GM20431 (cell line): ENCODE data around the gene TNS1.

ENCODE experiments used
- in situ Hi-C: fragments of 300-500 bp; cut with MseI, MboI; formaldehyde crosslinking; loops from one replicate; pipeline ENCODE4 v1.15.0; 2020; ENCODE audit warnings: low sequenced_read_pairs; ENCODE audit not compliant: unreplicated experiment

Gene TNS1

DNA sequence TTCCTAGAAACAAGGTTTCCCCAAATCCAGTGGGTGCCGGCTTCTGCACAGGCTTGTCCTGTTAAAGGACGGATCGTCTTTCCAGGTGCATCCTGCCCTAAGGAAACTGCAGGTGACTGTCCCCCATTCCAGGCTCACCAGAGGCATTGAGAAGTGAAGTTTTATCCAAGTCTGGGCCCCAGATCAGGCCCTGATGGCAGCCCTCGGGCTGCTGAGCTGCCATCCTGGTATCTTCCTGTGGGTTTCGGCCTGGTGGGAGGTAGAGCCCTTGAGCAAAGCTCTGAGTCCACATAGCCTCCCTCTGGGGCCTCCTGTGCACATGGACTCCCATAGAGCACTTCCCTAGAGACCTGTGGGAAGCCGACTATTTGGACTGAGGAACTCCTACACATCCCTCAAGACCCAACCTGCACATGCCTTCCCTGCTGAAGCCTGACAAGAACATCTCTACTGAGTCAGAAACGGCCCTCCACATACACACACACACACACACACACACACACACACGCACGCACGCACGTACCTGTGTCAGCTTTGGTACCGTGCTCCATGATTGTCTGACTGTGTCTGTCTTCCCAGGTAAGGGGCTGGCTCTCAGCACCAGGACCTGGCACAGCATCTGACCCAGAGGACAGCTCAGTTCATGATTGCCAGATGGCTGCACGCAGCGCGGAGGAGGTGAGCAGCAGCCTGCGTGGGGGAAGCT lies 16.4 kb downstream of the TNS1 start:
- in situ Hi-C loops: no loop called here

DNA sequence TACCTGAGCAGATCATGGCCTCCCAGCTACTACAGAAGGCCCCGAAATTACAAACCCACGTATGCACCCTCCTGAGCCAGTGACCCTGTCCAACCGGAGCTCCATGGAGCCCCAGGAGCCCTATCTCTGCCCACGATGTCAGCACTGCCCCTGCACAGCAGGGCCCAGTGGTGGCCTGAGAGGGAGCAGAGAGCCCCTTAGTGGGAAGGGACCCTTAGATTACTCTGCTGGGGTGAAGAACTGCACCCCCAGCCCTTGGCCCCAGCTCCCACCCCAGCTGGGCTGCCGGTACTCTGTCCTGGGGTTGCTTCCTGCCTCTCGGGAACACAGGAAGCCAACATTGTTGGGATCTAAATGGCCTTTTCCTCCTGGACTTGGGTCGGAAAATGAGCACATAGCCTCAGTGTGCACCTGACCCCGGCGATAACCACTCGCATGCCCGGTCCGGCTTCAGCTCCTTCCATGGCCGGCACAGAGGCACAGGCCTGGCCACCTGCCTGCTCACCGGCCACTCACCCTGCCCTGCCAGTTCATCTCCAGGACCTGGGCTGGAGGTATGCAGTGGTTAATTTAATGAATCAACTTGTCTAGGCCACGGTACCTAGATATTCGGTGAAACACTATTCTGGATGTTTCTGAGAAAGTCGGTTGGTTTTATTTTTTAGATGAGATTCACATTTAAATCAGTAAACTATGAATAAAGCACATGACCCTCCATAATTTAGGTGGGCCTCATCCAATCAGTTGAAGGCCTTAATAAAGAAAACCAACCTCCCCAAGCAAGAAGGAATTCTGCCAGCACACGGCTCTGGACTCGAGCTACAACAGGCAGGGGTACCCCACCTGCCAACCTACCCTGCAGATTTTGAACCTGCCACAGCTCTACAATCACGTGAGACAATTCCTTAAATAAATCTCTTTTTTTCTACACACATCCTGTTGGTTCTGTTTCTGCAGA lies 19.2 kb downstream of the TNS1 start:
- in situ Hi-C loops: no loop called here

DNA sequence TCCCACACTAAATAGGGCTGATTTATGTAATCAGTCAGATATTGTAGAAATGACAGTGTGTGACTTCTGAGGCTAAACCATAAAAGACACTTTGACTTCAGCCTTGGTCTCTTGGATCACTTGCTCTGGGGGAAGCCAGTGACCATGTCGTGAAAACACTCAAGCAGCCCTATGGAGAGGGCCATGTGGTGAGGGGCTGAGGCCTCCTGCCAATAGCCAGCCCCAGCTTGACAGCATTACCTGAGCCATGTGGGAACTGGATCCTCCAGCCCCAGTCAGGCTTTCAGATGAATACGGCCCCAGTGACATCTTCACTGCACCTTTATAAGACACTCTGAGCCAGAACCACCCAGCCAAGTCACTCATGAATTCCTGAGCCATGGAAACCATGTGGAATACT lies 20.8 kb downstream of the TNS1 start:
- in situ Hi-C loops: no loop called here

DNA sequence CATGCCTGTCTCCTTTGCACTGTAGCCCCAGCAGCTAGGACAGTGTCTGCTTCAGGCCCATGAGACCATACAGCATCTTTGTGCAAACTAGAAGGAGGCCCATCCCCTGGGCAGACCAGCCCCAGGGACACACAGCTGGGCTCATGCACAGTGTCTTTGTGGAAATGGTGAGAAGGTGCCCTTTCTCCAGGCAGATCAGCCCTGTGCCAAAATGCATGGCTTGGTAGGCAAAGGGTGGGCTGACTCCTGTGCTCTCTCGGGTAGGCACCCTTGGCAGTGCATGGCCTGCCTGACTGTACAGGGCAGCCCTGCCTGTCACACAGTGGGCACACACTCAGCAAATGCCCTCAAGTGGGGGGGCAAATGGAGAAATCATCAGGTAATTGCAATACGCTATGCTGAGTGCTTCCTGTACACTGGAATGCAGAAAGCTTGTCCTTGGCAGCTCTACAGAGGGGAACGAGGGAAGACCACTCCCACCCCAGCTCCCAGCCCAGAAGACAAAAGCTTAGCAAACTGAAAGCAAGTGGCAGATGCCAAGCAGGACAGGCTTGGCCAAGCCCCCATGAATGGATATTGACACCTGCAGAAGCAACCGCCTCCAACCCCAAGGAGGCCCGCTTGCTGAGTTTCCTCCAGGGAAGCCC lies 21.6 kb downstream of the TNS1 start:
- in situ Hi-C loops: no loop called here

DNA sequence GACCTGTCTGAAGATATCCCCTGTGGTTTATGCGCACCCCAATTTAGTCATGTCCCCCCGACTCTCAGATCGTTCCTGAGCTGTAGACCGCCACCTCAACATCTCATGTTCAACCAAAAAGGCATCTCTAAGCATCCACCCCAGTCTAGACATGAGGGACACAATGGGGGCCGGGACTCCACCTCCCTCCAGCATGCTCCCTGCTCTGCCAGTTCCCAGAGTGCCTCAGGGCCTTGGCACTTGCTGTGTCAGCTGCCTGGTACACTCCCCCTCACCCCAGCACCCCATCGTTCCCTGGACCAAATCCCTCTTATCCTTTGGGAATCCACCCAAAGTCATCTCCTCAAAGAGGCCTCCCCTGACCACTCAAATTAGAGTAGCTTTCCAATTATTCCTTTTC lies 22.2 kb downstream of the TNS1 start:
- in situ Hi-C loops: no loop called here

DNA sequence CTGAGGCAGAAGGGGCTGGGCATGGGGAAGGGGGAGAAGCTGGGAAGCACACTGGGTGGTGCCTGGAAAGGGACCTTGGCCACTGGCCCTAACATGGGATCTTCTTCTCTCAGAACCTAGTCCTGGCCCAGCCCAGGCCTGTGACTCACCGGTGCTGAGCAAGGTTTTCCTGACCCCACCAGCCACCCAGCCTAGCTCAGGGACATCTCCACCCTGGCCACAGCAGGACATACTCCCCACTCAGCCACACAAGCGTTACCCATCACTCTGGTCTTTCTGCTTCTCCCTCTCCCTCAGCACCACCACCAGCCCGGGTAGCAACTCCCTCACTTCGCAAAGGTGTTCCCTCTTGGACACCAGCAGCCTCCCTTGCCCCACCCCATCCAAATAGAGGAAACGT lies 22.8 kb downstream of the TNS1 start:
- in situ Hi-C loops: no loop called here

DNA sequence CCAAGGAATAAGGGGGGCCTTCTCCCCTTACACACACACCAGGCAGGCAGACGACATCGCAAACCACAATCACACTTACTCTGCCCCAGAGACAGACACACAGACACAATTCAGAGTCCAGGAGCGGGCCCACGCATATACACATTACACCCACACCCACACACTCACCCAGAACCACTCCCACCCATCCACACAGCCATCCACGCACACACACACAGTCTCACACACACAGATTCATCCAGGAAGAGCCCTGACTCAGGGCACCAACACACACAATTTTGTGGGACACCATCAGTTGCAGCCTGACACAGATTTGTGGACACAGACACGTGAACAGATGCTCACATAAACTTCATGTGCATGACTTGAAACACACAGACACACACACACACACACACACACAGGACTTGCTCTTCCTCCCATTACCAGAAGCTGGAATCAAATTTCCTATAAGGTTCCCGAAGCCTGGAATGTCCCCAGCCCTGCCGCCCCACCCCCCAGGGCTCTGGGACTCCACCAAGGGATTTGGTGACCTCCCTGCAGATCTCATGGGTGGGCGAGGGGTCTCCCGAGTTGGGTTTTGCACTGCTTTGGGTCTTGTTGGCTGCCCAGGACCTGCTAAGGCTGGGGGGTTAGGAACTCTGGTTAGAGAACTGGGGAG lies 23.5 kb downstream of the TNS1 start:
- in situ Hi-C loops: no loop called here

DNA sequence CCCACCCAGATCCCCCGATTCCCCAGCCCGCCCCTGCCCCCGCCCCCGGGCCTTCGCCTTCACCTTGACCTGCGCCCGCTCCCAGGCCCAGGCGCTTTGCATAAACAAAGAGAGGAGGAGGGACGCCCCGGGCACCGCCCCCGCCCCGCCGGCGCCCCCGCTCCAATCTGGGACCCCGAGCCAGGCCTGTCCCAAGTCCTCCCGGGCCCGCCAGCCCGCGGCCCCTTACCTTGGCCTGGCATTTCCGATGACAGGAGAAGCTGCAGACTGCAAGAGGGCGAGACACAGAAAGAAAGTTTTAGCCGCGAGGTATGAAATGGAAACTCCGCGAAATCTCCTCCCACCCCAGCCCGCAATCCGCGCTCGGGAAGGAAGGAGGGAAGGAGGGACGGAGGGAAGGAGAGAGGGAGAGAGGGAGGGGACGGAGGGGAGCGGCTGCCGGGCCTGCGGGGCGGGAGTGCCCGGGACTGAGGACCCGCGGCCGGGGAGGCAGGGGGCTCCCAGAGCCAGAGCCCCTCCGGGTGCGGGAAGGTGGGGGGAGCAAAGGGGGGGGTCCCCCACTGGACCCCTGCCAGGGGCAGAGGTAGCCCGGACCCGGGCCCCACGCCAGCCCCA lies 24.2 kb downstream of the TNS1 start:
- in situ Hi-C loops: no loop called here

DNA sequence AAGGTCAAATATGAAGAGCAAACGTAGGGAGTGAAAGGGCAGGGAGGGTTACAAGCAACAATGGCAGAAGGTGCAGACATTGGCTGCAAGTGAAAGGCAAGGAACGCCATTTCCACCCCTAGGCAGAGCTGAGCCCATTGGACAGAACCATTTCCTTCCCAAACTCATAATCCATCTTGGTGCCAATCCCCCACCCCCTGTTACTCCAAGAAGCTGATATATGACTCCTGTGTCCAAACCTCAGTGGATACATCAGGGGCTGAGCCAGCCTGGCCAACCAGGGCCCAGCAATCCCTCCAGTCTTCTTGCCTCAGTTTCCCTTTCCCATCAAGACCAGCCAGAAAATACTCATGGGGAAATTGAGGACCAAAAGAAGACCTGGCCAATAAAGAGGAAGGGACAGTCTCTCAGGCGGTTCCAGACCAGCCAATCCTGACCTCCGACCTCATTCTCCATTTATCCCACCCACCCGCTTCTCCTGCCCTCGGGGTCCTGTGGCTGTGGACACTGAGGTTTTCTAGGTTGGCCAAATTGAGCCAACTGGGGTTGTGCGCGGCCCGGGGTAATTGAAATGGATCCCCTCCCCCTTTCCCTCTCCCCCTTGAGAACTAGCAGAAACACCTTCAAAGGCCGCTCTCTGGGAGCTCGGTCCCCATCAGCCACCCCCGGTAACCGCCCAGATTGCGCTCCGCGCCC lies 24.8 kb downstream of the TNS1 start:
- in situ Hi-C loops: no loop called here

DNA sequence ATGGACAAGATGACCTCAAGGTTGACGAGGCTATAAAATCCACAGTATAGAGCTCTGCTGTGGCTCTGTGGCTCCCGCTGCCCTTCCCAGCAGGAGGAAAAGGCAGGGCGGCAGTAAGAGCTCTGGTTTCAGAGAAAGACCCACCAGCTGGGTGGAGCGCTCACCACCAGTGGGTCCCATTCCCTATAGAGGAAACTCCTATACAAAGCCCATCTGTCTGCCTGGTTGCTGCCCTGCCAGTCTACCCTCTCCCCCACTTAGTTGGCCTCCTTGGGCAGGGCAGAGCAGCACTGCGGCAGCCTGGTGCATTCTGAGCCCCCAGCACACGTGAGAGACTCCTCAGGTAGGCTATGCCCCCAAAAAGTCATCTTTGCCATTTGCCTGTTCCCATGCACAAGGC lies 26.5 kb downstream of the TNS1 start:
- in situ Hi-C loops: no loop called here

DNA sequence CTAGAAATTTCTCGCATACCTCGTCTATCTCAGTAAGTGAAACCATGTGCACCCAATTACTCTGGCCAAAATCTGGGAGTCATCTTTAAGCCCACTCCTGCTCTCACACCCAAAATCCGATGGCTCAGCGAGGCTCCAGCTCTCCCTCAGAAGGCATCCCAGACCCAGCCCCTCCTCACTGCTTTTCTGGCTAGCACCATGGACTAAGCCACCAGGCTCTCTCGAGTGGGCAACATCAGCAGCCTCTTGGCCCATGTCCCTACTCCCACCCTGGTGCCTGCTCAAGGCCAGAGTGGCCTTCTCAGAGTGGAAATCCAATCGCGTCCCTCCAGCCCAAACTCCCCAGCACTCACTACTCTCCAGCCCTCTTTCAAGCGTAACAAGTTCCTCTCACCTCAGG lies 27.2 kb downstream of the TNS1 start:
- in situ Hi-C loops: no loop called here

DNA sequence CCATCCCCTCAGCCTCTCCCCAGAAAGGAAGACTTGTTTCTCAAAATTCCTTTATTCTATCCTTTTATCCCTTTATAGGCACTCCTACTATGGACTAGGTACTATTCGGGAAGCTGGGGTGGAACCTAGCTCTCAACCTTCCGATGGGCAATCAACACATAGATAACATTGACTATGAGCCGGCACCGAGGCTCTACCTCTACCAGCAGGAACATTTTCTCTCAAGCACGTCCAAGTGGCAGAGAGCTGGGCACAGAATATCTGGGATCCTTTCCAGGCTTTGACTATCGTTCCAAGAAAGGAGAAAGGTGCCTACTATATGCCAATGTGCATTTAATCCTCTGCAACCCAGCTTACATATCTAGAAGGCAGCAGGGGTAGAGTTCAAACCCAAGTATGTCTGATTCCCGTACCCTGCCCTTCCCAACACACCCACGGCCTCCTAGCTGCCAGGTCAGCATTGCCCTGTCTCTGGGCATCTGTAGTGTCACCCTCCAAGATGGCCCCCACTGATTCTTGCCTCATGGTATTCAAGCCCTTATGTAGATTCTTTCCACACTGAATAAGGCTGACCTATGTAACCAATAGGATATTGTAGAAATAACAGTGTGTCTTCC lies 28.3 kb downstream of the TNS1 start:
- in situ Hi-C loops: no loop called here

DNA sequence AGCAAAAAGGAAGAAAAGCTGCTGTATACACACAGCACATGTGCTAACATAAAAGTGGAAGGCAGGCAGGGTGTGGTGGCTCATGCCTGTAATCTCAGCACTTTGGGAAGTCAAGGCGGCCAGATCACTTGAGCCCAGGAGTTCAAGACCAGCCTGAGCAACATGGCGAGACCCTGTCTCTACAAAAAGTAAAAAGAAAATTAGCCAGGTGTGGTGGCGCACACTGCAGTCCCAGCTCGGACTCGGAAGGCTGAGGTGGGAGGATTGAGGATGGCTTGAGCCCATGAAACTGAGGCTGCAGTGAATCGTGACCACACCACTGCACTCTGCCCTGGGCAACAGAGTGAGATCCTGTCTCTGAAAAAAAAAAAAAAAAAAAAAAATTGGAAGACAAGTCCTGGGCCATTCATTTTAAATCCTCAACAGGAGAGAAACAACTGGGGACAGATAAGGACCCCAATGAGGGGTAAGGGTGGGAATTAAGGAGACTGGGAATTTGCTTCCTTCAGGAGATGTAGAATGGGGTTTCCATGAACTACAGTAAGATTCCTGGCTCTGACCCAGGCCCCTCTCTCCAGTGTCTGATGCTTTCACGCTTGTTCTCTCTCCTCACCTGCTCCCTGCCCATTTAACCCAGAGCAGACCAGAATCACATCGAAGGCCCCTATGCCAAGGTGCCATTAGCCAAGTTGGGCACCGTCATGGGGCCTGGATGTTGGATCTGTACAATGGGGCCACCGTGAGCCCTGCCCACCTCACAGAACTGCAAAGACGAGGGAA lies 29.6 kb downstream of the TNS1 start:
- in situ Hi-C loops: no loop called here

DNA sequence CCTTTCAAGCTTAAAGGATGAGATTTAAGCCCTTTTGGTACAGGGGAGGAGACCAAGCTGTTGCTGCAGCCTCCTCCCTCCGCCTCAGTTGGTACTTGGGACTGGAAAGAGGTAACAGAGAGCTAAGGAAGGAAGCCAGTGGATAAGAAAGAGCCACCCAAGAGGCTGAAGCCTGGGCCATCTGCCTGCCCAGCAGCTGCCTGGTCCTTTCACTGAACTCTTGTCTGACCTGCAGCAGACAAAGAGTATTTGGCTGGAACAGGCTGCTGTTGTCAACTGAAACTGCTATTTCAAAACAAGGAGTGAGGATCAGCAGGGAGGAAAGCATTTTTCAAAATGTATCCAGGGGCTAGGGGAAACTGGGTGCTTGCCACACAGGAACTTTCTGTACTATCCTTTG lies 30.3 kb downstream of the TNS1 start:
- in situ Hi-C loops: no loop called here

DNA sequence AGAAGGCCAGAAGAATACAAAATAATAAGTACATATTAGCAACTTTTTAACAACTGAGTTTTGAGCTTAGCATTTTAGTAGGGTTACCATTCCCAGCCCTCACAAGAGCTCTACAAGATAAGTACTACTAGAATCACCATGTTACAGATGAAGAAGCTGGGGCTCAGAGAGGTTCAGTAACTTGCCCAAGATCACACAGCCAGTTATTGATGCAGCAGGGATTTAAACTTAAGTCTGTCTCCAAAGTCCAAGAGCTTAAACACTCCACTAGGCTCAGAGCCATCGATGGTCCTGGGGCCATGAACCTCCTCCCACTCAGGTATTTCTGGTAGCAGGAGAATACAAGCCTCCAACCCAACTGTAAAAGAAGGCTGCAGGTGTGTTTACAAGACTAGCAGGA lies 30.8 kb downstream of the TNS1 start:
- in situ Hi-C loops: no loop called here

DNA sequence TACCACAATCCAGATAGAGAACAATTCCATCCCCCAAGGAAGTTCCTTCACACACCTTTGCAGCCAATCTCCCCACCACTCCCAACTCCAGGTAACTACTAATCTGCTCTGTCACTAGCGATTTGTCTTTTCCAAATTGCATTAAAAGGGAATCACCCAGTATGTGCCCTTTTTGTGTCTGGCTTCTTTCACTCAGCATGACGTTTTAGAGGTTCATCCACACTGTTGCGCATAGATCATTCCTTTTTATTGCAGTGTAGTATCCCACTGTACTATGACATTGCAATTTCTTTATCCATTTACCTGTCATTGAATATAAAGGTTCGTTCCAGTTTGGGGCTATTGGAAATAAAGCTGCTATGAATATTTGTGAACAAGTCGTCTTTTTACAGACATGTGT lies 31.6 kb downstream of the TNS1 start:
- in situ Hi-C loops: no loop called here

DNA sequence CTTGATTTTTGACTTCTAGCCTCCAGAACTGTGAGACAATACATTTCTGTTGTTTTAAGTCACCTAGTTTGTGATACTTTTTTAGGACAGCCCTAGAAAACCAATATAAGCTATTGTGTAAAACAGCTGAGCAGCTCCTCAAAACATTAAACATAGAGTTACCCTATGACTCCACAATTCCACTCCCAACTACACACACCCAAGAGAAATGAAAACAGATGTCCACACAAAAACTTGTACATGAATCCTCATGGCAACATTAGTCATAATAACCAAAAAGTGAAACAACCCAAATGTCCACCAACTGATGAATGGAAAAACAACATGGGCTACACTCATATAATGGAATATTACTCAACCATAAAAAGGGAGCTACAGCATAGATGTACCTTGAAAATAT lies 32.6 kb downstream of the TNS1 start:
- in situ Hi-C loops: no loop called here

DNA sequence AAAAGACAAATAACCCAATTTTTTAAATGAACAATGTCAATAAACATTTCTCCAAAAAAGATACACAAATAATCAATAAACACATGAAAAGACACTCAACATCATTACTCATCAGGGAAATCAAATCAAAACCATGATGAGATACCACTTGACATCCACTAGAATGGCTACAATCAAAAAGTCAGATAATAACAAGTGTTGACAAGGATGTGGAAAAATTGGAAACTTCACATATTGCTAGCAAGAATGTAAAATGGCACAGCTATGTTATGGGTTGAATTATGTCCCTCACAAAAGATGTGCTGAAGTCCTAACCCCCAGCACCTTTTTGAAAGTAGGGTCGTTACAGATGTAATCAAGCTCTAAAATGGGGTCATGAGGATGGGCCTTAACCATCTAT lies 33.2 kb downstream of the TNS1 start:
- in situ Hi-C loops: no loop called here
